NCI-H1105 (cell line): ENCODE results near the gene SMC5.
"Not testable (repeated sequence)": the region's sequence is repeated elsewhere in the genome, so short reads cannot be mapped to it uniquely, and the experiment has no call there.

Source experiments
- DNase-seq: peaks from one replicate; lab custom pipeline; 2025; lab: John Stamatoyannopoulos, UW

Gene SMC5

DNA sequence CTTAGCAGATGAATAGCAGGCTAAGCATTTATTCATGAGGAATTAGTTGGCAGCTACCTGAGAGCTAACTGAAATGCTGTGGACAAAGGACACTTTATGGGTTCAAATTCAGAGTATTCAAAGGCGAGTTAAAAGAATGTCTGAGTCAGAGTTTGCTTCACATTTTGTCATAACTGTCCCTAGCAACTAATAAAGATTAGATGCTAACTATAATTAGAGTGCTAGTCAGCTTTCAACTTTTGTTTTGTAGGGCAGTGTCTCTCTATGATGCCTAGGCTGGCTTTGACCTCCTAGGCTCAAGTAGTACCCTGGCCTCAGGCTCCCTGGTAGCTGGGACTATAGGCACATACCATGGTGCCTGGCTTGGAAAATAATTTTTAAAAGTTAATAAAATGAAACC is 4.6 kb downstream of the SMC5 start:
- DNase-seq = no peak

DNA sequence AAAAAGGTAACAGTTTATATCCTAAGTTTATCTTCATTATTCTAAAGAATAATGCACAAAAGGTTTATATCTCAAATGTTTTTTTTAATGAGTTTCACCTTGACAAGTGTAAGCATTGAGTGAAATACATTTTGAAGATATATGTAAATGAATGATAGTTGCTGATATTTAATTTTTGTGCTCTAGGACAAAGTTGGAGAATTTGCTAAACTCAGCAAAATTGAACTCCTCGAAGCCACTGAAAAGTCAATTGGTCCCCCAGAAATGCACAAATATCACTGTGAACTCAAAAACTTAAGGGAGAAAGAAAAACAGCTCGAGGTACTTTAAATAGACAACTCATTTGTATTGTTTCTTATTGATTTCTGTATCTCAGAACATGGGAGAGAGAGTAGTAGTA is 19.5 kb downstream of the SMC5 start:
- no peak for DNase-seq

DNA sequence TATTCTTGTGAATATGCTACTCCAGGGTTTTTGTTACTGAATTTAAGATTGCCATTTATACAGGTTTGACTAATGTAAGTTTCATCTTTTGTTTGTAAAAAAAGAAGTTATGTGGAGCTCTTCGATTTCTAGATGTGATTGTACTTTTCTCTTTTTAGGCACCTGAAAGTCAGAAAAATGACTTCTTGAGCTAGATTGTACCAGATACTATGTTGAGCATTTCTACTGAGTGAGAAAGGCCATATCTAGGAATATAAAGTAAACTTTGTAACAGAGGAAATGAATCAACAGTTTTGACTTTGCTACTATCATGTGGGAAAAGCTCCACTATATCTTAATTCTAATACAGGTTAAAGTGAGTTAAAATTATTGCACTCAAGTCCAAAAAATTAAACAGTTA is 25.1 kb downstream of the SMC5 start:
- no peak for DNase-seq

DNA sequence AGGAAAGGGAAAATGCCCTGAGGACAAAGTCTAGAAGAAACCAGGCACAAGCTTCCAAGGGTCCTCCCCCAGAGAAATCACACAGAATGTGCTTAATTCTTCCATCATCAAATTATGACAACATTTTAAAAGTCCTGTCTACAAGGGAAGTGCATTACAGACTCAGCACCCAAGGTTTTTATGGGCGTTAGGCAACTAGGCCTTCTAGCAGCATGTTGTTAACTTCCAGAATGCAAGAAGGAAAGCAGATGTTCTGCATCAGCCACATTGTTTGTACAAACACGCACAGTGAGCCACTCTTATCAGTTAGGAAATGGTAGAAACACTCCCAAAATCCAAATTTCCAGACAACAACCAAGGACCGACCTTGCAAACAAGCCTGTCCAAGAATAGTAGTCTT is 26.5 kb downstream of the SMC5 start:
- DNase-seq = no peak

DNA sequence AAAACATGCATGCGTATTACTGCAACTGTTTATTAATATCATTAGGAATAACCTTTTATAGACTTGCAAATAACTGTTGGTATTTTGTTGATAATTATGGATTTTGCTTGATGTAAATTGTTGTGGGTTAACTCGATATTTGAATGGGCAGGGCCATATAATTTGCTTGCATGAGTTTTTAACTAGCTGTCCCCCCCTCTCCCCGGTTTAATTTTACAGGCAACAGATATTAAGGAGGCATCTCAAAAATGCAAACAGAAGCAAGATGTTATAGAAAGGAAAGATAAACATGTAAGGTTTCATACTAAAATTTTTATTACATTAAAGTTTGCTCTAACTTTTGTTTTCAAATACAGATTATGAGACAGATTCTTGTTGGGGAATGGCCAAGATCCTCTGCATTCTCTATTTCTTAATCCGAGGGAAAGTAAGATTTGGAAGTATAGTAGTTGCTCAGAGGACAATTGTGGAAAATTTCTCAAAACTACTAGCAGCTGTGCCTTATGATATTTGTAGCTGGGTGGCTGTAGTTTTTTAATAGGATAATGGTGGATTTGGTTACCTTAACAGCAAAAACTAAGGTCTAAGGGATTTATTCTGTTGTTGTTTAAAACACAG is 27.3 kb downstream of the SMC5 start:
- DNase-seq = no peak

DNA sequence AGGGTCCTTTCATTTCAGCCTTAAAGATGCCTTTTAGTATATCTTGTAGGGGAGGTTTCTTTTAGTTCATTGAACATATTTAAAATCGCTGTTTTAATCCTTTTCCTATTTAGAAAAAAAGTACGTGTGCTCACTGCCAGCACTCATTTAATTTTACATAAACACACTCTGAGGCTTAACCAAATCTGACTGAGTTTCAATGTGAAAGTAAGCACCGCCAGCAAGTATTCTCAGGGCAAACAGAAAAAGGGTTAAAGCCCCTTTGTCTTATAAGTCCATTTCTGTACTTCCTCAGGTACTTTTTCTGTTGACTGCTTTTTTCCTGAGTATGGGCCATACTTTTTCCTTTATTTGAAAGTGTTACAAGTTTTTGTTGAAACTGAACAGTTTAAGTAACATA is 31.8 kb downstream of the SMC5 start:
- no peak for DNase-seq

DNA sequence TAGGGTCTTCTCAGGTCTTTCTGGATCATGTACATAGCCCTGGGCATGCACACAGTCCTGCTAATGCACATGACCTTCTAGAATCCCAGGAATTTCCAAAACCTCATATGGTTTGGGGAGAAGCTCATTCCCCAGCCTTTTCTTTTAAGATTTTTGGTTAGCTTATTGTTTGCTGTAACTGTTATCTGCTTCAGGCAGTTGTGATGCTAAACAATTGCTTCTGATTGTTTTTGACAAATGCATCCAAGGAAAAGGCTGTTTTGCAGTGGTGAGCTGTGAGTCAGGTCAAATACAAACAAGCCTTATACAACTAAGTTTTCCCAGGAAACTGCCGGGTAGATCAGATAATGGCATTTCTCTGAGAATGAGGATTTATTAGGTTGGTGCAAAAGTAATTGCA is 32.7 kb downstream of the SMC5 start:
- DNase-seq = no peak

DNA sequence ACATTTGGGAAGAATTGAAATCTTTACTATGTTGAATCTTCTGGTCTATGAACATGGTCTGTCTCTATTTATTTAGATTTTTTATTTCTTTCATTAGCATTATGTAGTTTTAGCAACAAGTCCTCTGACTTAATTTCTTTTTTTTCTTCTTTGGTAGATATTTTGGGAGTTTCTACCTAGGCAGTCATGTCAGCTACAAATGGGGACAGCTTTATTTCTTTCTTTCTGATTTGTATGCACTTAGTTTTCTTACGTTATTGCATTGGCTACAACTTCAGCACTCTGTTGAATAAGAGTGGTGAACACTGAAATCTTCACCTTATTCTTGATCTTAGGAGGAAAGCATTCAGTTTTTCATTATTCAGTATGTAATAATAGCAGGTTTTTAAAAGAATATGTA is 33.5 kb downstream of the SMC5 start:
- no peak for DNase-seq

DNA sequence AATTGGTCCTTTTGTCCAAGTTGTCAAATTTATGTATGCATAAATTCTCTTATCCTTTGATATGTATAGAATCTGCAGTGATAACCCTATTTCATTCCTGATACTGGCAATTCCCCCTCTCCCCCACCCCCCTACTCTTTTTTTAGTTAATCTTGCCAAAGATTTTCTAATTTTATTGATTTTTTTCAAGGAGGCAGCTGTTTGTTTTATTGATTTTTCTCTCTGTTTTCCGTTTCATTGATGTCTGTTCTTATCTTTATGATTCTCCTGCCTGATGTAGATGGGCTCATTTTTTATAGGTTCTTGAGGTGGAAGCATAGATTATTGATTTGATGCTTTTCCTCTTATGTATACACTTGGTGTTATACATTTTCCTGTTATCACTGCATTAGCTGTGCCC is 34.4 kb downstream of the SMC5 start:
- DNase-seq = no peak

DNA sequence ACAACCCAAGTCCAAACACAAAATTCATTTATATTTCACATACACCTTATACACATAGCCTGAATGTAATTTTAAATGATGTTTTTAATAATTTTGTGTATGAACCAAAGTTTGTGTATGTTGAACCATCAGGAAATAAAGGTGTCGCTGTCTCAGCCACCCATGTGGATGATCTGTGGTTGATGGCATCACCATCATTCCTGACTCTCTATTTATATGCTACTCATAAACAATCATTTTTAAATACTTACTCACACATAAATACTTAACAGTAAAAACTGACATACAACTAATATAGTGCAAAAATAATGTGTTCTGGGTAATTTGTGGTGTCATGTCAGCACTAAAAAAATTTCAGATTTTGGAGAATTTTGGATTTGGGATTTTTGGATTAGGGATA is 38.4 kb downstream of the SMC5 start:
- no peak for DNase-seq

DNA sequence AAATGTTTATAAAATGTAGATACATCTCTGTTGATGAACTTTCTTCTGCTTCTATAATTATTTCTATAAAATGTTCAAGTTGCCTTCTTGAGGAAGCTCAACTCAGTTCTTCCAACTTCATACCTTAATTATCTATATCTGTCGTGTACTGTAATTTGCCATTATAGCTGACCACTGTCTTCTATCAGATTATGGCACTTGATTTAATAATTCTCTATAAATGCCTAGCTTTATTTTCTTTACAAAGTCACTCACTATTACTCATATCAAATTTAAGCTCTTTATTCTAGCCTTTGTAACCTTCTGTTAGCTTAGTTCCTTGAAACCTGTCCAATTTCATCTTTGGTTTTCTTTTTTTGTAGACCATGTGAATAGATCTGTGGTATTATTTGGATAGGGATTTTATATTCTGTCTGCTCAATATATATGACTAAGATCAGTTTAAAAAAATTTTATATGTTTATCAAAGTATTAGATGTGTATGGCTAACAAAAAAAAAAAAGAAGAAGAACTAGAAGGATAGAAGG is 39.5 kb downstream of the SMC5 start:
- no peak for DNase-seq

DNA sequence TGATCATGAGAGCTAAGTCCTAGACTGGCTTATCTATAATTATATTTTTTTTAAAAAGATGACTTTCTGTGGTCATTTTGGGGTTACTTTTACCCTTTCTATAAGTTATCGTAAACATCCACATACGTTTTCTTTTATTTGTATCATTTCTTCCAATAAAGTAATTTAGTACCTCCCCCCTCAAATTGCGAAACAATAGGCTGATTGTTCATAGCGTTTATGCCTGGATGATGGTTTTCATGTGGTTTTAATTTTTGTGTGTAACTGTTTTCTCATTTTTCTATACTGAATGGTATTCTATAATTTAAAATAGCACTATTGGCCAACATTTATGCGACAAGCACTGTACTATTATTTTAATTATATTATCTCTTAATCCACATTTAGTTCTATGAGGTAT is 44.5 kb downstream of the SMC5 start:
- DNase-seq = no peak

DNA sequence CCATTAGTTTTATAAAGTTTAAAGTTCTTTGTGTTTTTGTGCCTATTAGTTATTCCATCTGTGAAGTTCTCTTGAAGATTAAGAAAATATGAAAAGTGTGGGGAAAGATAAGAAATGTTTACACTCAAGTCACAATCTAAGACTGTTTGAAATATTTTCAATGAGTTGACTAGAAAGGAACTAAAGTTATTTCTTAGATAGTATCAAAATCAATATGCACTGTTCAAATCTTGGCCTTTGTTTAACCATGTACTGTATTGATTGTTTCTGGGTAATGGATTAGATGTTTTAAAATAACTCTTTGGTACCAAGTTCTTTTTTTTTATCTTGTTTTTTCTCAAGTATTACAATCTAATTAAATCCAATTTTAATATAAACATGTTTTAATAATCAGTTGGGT is 46.0 kb downstream of the SMC5 start:
- DNase-seq = no peak

DNA sequence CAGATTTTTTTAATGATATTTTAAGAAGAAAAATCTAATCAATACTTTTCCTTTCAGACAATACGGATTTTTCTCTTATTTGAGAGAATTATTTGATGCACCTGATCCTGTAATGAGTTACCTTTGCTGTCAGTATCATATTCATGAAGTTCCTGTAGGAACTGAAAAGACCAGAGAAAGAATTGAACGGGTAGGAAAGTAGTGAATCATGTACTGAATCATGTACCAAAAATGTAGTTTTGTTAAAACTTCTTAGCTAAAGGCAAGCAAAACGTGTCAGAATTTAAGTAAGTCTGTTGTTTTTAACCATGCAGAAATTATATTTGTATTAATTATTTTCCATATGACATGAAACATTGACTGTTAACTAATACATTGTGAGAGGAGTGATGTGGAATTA is 56.6 kb downstream of the SMC5 start:
- DNase-seq = no peak

DNA sequence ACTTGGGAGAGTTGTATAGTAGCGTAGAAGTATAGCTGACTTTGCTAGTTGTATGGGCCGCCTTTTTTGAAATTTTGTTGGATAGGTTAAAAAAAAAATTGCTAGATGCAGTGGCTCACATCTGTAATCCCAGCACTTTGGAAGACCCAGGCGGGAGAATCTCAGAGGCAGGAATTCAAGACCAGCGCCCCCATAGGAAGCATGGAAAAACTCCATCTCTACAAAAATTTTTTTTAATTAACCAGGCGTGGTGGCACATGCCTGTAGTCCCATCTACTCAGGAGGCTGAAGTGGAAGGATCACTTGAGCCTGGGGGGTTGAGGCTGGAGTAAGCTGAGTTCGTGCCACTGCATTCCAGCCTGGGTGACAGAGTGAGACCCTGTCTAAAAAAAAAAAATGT is 59.2 kb downstream of the SMC5 start:
- DNase-seq = no peak

DNA sequence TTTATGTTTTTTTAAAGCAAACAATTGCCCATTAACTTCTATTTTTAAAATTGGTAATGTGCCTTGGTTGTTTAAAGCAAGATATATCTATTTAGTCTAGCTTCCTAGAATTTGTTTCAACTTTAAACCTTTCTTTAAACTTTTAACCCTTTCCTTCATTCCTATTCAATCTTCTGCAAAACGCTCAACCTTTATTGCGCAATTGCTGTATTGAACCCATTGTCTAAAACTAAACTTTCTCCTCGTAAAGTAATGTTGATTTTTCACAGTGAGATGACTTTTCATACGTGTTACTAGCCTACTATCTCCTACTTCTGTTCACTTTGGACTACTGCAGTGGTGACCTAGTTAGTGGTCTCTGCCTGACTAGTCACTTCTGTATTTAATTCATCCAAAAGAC is 63.3 kb downstream of the SMC5 start:
- no peak for DNase-seq

DNA sequence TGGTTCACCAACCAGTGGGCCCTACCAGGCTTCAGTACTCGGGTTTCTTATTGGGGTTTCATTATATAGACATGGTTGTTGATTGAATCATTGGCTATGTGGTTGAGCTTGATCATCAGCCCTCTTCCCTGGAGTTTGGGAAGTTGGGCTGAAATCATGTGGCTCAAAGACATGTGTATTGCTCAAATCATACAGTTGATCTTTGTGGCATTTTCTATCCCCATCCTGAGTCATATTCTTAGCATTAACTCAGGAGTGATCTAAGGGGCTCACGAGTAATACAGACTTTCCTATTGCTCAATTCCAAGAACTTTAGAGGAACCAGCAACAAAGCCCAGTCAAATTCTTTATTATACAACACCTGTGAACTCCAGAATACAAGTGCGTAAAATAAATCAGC is 66.2 kb downstream of the SMC5 start:
- no peak for DNase-seq

DNA sequence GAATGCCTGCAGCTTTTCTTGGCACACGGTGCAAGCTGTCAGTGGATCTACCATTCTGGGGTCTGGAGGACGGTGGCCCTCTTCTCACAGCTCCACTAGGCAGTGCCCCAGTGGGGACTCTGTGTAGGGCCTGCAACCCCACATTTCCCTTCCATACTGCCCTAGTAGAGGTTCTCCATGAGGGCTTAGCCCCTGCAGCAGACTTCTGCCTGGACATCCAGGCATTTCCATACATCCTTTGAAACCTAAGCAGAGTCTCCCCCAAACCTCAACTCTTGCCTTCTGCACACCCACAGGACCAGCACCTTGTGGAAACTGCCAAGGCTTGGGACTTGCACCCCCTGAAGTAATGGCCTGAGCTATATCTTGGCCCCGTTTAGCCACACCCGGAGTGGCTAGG is 69.8 kb downstream of the SMC5 start:
- not testable (repeated sequence) for DNase-seq

DNA sequence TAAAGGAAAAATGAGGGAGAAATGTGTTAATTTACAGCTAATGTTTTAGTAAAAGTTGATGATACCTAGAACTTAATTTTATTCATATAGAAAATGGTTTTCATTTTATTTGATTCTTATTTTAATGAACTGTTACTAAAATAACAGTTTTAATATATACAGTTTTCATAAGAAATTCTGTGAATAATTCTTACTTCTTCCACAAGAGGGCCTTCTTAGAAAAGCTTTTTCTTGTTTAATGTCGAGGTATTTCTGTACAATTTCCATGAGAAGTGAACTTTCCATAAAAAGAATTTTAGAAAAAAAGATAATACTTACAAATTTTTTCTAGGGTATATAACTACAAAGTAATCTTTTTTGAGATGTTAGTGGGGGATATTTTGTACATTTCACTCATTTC is 81.8 kb downstream of the SMC5 start:
- DNase-seq = no peak

DNA sequence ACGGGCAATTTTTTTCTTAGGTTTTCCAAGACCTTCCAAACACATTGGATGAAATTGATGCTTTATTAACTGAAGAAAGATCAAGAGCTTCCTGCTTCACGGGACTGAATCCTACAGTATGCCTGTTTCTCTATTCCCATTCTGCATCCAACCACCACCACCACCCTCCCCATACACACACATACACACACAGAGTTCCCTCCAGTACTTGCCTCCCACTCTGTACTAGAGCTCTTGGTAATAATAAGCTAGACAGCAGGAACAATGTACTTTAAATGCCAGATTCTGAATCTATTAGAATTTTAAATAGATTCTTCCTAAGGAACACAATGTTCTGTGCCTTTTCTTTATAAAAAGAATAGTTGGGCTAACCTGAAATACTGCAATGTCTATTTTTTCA is 88.3 kb downstream of the SMC5 start:
- DNase-seq = no peak

DNA sequence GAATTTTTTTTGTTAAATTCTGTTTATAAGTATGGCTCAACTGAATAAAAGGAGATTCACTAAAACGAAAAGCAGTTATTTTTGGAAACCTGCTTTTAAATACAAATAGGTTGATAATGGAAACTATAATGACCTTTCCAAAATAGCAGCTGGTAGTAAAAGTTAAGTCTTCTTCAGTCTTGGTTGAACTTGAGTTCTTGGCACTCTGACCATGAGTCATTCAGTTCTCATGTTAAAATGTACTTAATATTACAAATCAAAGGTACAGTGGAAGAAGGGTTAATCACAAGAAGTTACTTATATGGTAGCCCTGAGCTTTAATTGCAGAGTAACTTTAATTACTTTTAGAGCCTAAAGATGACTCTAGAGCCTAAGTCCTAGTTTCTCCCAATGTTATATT is 93.6 kb downstream of the SMC5 start:
- DNase-seq = no peak

DNA sequence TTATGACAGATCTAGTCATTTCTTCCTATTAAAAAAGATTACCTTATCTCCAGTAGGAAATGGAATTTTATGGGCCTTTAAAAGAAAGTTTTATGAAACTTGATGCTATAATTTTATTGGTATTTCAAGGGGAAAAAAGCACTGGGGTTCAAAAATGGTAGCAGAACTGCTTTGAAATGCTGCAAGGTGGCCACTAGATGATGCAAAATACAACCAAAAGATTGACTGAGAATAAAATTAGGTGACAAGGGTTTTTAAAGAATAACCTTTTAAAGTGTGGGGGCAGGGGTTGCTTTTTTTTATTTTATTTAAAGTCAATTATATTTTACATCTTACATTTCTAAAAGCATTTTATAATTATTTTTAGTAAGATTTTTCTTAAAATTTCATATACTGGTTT is 94.0 kb downstream of the SMC5 start:
- no peak for DNase-seq

DNA sequence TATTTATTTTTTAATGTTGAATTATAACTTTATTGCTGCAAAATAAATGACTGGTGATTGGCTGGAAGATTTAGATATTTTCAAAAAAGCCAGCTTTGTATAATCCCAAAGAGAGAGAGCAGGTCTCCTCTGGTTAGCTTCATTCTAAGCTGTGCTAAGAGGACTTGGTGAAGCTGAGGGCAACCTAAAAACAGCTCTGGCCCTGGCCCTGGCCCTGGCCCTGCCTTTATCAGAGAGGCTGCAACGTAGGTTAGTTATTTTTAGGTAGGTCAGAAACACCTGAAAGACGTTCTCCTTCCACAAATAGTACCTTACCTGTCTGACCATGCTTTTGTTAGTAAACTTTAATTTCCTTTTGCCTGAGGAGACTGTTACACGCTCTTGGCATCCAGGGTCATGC is 97.0 kb downstream of the SMC5 start:
- DNase-seq = no peak

DNA sequence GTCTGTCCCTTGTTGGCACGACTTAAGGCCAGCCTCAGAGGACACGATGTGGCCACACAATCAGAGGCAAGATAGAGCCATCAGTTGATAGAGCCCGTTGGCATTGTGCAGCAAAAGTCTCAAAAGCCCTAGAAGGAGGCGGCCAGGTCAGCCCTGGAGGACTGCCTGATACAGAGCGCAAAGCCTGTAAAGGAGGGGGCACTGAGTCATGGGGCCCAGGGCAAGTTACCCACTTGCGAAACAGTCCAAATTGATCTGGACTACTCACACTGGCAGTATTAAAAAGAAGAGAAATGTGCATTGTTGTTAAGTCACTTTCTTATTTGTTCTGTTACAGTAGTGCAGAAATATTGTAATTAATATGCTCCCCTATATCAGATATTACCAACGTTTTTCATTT is 104.2 kb downstream of the SMC5 start:
- no peak for DNase-seq

DNA sequence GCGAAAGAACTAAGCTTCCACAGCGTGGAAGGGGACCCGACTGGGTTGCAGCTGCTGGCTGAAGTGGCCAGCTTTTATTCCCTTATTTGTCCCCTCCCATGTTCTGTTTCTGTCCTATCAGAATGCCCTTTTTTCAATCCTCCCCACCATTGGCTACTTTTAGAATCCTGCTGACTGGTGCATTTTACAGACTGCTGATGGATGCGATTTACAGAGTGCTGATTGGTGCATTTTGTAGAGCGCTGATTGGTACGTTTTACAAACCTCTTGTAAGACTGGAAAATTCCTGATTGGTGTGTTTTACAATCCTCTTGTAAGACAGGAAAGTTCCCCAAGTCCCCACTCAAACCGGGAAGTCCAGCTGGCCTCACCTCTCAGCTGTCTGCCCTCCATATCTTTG is 105.0 kb downstream of the SMC5 start:
- DNase-seq = no peak
